Measurements from ENCODE around the gene PIGL.

The PIGL gene

GRCh38 chr17:16353317-16354174, 136.5 kb downstream of the PIGL start, which contains the start of gene CENPV:
Gene CENPV (minus strand): TSS chr17:16353469. CDS start chr17:16353436, 33 bp downstream.
- DNase-seq = peak; percentile 73
- TF ChIP-seq CTCF (IDR thresholded peaks at IDR 0.05) = no peak
- H3K27ac Mint-ChIP-seq = peak within 1 kb of the TSS; percentile 99
- peaks cover 6% of the 10 kb centered on the region for H3K9me3 Mint-ChIP-seq
- peaks cover 12% of the 10 kb centered on the region for H3K27me3 Mint-ChIP-seq (ENCODE audit: low read depth, poor library complexity)
- peak within 1 kb of the TSS; percentile 98 for H3K4me3 Mint-ChIP-seq
- H3K36me3 Mint-ChIP-seq (ENCODE audit: low read depth) = peaks cover 23% of the 10 kb centered on the region
- peaks cover 29% of the 10 kb centered on the region for H3K4me1 Mint-ChIP-seq

- Mint-ChIP-seq H3K4me3 (peak overlapping the region; percentile 80), H3K27me3 (ENCODE audit: low read depth, poor library complexity) (peaks cover 19% of the 10 kb centered on the region), H3K27ac (no peak overlapping the region), H3K36me3 (ENCODE audit: low read depth) (peaks cover 13% of the 10 kb centered on the region), H3K9me3 (peaks cover 6% of the 10 kb centered on the region), H3K4me1 (peaks cover 19% of the 10 kb centered on the region)
- TF ChIP-seq CTCF (IDR thresholded peaks at IDR 0.05) = no peak
- DNase-seq = no peak
These were observed 137.6 kb downstream of the PIGL start for GRCh38 chr17:16354585-16354984.

- TF ChIP-seq CTCF (IDR thresholded peaks at IDR 0.05) = no peak
- Mint-ChIP-seq H3K27me3 (ENCODE audit: low read depth, poor library complexity) (peaks cover 19% of the 10 kb centered on the region), H3K36me3 (ENCODE audit: low read depth) (peaks cover 5% of the 10 kb centered on the region), H3K27ac (no peak overlapping the region), H3K4me3 (no peak overlapping the region), H3K4me1 (no peaks in the 10 kb centered on the region), H3K9me3 (peaks cover 6% of the 10 kb centered on the region)
- no peak for DNase-seq
These were observed 141.4 kb downstream of the PIGL start for GRCh38 chr17:16358394-16358793.

GRCh38 chr17:16361874-16362273, 144.9 kb downstream of the PIGL start:
- H3K27me3 Mint-ChIP-seq (ENCODE audit: low read depth, poor library complexity) = peaks cover 18% of the 10 kb centered on the region
- DNase-seq = no peak
- no peaks in the 10 kb centered on the region for H3K9me3 Mint-ChIP-seq

GRCh38 chr17:16363749-16364536, 146.9 kb downstream of the PIGL start:
- H3K36me3 Mint-ChIP-seq (ENCODE audit: low read depth) = no peaks in the 10 kb centered on the region
- peaks cover 9% of the 10 kb centered on the region for H3K27me3 Mint-ChIP-seq (ENCODE audit: low read depth, poor library complexity)
- peaks cover 7% of the 10 kb centered on the region for H3K4me1 Mint-ChIP-seq
- H3K4me3 Mint-ChIP-seq = no peak overlapping the region
- no peaks in the 10 kb centered on the region for H3K9me3 Mint-ChIP-seq
- H3K27ac Mint-ChIP-seq = no peak overlapping the region
- peak; percentile 83 for DNase-seq
- peak; percentile 90 for TF ChIP-seq CTCF (IDR thresholded peaks at IDR 0.05)

More at GRCh38 chr17:16361874-16362273, 144.9 kb downstream of the PIGL start:
- peaks cover 7% of the 10 kb centered on the region for H3K4me1 Mint-ChIP-seq
- no peak overlapping the region for H3K27ac Mint-ChIP-seq
- no peak overlapping the region for H3K4me3 Mint-ChIP-seq
- no peak for TF ChIP-seq CTCF (IDR thresholded peaks at IDR 0.05)
- H3K36me3 Mint-ChIP-seq (ENCODE audit: low read depth) = no peaks in the 10 kb centered on the region
